Measurements from ENCODE around the gene NDUFS5. TPM values are rescaled to one million over a fixed set of nuclear protein-coding genes. Genes with fewer than 3 reads are reported as not detected.
A peak's percentile ranks its signal among the peaks of the same experiment; 100 is the strongest.

The NDUFS5 gene
- total RNA-seq, 1 experiment from 2014 or later = 367 TPM

DNA sequence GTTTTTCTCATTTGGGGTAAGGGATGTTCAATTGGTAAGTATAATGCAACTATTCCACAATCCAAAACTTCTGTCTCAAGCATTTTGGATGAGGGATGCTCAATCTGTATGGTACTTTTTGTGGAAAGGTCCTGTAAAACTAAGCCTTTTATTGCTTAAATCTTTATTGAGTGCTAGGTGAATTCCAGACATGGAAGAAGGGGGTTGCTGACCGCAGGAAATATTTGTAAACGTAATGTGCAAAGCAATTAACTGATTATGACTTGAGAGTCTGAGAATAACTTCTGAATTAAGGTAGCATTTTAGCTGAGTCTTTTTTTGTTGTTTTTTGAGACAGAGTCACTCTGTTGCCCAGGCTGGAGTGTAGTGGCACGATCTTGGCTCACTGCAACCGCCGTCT, 32.0 kb upstream of the NDUFS5 start:
- H3K4me3 Mint-ChIP-seq = peak overlapping the region; percentile 67 to 84
- no peaks in the 10 kb centered on the region for H3K9me3 Mint-ChIP-seq
- no peak overlapping the region for H2AK5ac ChIP-seq (ENCODE audit: insufficient read length, low read length)
- no peaks in the 10 kb centered on the region for H3K79me1 ChIP-seq (ENCODE audit: insufficient read depth, low read depth, low read length, poor library complexity, severe bottlenecking)
- H3K9me3 ChIP-seq (ENCODE audit: control insufficient read depth, low read depth, low read length) = no peaks in the 10 kb centered on the region
- H2BK5ac ChIP-seq (ENCODE audit: insufficient read length, low read length) = no peak overlapping the region
- H2BK15ac ChIP-seq (ENCODE audit: low read depth, low read length) = no peak overlapping the region
- H3K23me2 ChIP-seq (ENCODE audit: insufficient read length, low read depth, low read length, poor library complexity, severe bottlenecking) = peaks cover 15% of the 10 kb centered on the region
- no peak overlapping the region for H2BK12ac ChIP-seq (ENCODE audit: insufficient read length, low read depth, low read length)
- H3K27ac ChIP-seq (ENCODE audit: insufficient read length, low read depth, low read length) = no peak overlapping the region
- no peak overlapping the region for H3T11ph ChIP-seq (ENCODE audit: low read length)
- peak overlapping the region; percentile 64 to 86 (median 65); a peak in 4 of 7 replicates for H3K27ac Mint-ChIP-seq
- H3K79me2 ChIP-seq (ENCODE audit: insufficient read depth, low read length) = peaks cover 57% of the 10 kb centered on the region
- peaks cover 56 to 70% of the 10 kb centered on the region in 2 experiments for H3K4me1 Mint-ChIP-seq
- H3K56ac ChIP-seq (ENCODE audit: insufficient read length, low read depth, low read length) = no peak overlapping the region
- no peak overlapping the region for H3K9ac ChIP-seq (ENCODE audit: extremely low read depth, insufficient read length, low read length)
- H3K27me3 ChIP-seq (ENCODE audit: insufficient read depth, low read length) = no peaks in the 10 kb centered on the region
- TF ChIP-seq, protein P1, sequence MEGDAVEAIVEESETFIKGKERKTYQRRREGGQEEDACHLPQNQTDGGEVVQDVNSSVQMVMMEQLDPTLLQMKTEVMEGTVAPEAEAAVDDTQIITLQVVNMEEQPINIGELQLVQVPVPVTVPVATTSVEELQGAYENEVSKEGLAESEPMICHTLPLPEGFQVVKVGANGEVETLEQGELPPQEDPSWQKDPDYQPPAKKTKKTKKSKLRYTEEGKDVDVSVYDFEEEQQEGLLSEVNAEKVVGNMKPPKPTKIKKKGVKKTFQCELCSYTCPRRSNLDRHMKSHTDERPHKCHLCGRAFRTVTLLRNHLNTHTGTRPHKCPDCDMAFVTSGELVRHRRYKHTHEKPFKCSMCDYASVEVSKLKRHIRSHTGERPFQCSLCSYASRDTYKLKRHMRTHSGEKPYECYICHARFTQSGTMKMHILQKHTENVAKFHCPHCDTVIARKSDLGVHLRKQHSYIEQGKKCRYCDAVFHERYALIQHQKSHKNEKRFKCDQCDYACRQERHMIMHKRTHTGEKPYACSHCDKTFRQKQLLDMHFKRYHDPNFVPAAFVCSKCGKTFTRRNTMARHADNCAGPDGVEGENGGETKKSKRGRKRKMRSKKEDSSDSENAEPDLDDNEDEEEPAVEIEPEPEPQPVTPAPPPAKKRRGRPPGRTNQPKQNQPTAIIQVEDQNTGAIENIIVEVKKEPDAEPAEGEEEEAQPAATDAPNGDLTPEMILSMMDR (conservative IDR thresholded peaks at IDR 0.05) = no peak
- H2AFZ ChIP-seq (ENCODE audit: low read length) = no peak overlapping the region
- H3K4me2 ChIP-seq (ENCODE audit: insufficient read depth, insufficient read length, low read length) = peak overlapping the region; percentile 100
- no peaks in the 10 kb centered on the region for H3K27me3 Mint-ChIP-seq (ENCODE audit: low read depth)
- no CpG with 5 or more reads among the region's 5 CpGs for WGBS (ENCODE audit: extremely low coverage, insufficient read length, low lambda C conversion rate)
- H3K18ac ChIP-seq (ENCODE audit: insufficient read length, low read depth, low read length) = no peak overlapping the region
- H2BK20ac ChIP-seq (ENCODE audit: low read depth, low read length, poor library complexity, severe bottlenecking) = no peak overlapping the region
- no peak overlapping the region for H3K14ac ChIP-seq (ENCODE audit: insufficient read depth, low read length)
- no peak for DNase-seq
- H4K91ac ChIP-seq (ENCODE audit: insufficient read length, low read depth, low read length) = no peak overlapping the region
- H3K4ac ChIP-seq (ENCODE audit: low read depth, low read length) = no peak overlapping the region
- peaks cover 42 to 69% (median 63%) of the 10 kb centered on the region in 3 experiments for H3K36me3 Mint-ChIP-seq (ENCODE audit: insufficient read depth in 1 of 3, low read depth in 3 of 3)
- no peak overlapping the region for H2BK120ac ChIP-seq (ENCODE audit: low read depth, low read length, poor library complexity, severe bottlenecking)
- peaks cover 1% of the 10 kb centered on the region; the same call in 1 of the 2 replicates for H3K4me1 ChIP-seq (ENCODE audit: insufficient read depth, low read length)
- H4K8ac ChIP-seq (replicated peaks; ENCODE audit: insufficient read length, low read depth, low read length) = no peak overlapping the region
- no peaks in the 10 kb centered on the region for H4K20me1 ChIP-seq (ENCODE audit: control insufficient read depth, insufficient read depth, insufficient read length)
- no peak overlapping the region for H4K5ac ChIP-seq (ENCODE audit: insufficient read length, low read depth, low read length)
- no peak overlapping the region for H3K23ac ChIP-seq (ENCODE audit: insufficient read length, low read depth, low read length)

All from H9 (cell line).